ENCODE measurements around the gene CRYBB2.
"Not testable (repeated sequence)": the region's sequence is repeated elsewhere in the genome, so short reads cannot be mapped to it uniquely, and the experiment has no call there.

CRYBB2 gene

GRCh38 chr22:25200967-25201366, 18.5 kb upstream of the CRYBB2 start:
- no peak for DNase-seq

- DNase-seq: no peak
Measured at GRCh38 chr22:25201557-25202273, 17.7 kb upstream of the CRYBB2 start.

GRCh38 chr22:25202290-25202921, 17.0 kb upstream of the CRYBB2 start:
- peak; percentile 62 for DNase-seq

GRCh38 chr22:25203082-25203481, 16.4 kb upstream of the CRYBB2 start:
- no peak for DNase-seq

- not testable (repeated sequence) for DNase-seq
Measured at GRCh38 chr22:25204547-25204946, 14.9 kb upstream of the CRYBB2 start.

- DNase-seq: no peak
Measured at GRCh38 chr22:25205847-25206246, 13.6 kb upstream of the CRYBB2 start.

- DNase-seq: no peak
Measured at GRCh38 chr22:25206998-25207397, 12.4 kb upstream of the CRYBB2 start.

GRCh38 chr22:25207553-25208157, 11.8 kb upstream of the CRYBB2 start:
- DNase-seq: no peak

GRCh38 chr22:25208328-25208727, 11.1 kb upstream of the CRYBB2 start:
- DNase-seq: no peak

- DNase-seq: no peak
Measured at GRCh38 chr22:25208743-25209505, 10.5 kb upstream of the CRYBB2 start.

- no peak for DNase-seq
Measured at GRCh38 chr22:25210793-25211192, 8.6 kb upstream of the CRYBB2 start.

- DNase-seq: no peak
Measured at GRCh38 chr22:25212337-25212736, 7.1 kb upstream of the CRYBB2 start.

GRCh38 chr22:25213221-25213620, 6.2 kb upstream of the CRYBB2 start:
- DNase-seq: no peak

GRCh38 chr22:25216230-25216629, 3.2 kb upstream of the CRYBB2 start:
- DNase-seq: no peak

- DNase-seq: no peak
Measured at GRCh38 chr22:25219948-25220442, 556 bp downstream of the CRYBB2 start.

- no peak for DNase-seq
Measured at GRCh38 chr22:25221790-25222189, 2.4 kb downstream of the CRYBB2 start.

- no peak for DNase-seq
Measured at GRCh38 chr22:25223269-25223850, 3.9 kb downstream of the CRYBB2 start.

- no peak for DNase-seq
Measured at GRCh38 chr22:25228822-25229221, 9.4 kb downstream of the CRYBB2 start.

- not testable (repeated sequence) for DNase-seq
Measured at GRCh38 chr22:25230760-25231159, 11.3 kb downstream of the CRYBB2 start.

GRCh38 chr22:25232301-25232700, 12.9 kb downstream of the CRYBB2 start:
- DNase-seq: no peak

GRCh38 chr22:25233706-25234105, 14.3 kb downstream of the CRYBB2 start:
- DNase-seq: not testable (repeated sequence)

- peak; percentile 65 for DNase-seq
Measured at GRCh38 chr22:25235547-25236290, 16.3 kb downstream of the CRYBB2 start.
